TTC549 (cell line): Measurements from ENCODE around the gene NIBAN1.

ENCODE experiments used
- FAIRE-seq: peaks from 2 replicates; lab custom pipeline; 2012; peaks lifted over from hg19 to GRCh38; lab: Jason Lieb, UNC

NIBAN1 gene

DNA sequence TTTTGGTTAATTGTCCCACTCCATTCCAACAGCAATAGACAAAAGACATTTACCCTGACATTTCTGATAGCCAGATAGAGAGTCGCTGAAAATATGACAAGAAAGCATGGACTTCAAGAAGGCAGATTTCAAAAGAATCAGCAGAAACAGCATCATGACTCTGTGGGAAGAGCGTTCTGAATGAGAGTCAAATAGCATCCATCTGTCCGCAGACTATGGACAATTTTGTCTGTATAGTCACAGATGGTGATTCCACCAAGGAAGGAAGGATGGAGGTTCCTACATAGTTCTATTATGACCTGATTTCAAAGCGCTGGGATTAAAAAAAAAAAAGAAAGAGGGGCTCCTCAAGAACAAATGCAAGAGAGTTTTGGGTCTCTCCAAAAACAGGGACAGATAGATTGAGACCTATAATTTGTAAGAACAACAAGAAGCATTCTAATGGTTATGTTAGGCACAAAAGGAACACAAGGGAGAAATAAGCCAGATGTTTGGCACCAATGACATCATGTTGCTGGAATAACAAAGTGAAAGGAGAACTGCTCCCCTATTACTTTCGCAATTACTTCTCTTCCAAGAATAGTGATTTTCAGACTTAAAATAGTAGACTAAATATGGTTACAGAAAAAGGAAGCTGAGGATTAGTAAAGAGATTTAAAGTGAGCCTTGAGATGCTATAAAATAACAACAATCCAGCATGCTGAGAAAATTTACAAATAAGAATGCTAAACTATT is 28.5 kb downstream of the NIBAN1 start:
- FAIRE-seq: no peak

DNA sequence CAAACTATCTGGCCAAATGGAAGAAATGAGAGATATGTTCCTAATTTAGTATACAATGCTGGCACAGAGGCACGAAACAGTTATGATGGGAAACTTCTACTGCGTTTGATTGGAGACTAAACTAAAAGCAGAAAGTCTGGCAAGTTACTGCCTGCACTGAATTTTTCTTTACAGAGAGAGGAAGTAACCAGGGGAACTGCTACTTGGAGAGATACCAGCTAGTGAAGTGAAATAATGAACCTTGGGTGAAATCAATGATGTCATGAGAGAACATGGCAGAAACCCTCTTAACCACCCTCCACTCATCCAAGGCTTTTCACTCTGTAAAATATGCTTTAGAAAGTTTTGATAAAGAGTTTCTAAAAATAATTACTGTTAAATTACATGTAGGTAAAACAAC is 29.3 kb downstream of the NIBAN1 start:
- FAIRE-seq: no peak

DNA sequence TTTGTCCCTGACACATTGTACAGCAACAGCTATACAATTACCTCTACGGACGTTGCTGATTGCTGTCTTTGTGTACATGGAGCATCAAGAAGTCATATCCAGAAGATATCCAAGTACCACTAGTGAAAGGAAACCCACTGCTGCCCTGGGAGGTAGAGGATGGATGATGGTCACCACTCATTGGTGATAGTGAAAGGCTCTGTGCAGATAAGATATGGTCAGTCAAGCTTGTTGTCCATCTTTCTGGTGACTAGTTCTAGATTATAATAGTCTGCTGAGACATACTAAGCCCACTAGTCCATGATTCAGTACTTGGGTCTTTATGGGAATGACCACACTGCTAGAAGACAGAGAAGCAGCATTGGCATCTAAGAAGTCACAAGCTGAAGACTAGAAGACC is 30.3 kb downstream of the NIBAN1 start:
- no peak for FAIRE-seq

DNA sequence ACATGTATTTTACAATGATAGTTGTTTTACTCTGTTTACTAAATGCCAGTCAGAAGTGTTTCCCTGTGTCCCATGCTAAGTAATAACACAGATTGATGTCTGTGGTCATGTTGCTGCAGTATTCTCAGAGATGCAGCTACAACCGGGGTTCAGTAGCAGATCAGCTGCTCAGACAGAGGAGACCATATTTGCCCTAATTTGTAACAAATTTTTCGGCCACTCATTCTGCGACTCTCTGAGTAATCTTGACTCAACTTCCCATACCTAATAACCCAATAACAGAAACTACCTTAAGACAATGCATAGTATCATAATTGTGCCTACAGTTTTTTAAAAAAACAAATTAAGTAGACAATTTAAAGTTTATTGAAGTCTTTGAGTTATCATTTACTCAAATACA is 32.6 kb downstream of the NIBAN1 start:
- no peak for FAIRE-seq

DNA sequence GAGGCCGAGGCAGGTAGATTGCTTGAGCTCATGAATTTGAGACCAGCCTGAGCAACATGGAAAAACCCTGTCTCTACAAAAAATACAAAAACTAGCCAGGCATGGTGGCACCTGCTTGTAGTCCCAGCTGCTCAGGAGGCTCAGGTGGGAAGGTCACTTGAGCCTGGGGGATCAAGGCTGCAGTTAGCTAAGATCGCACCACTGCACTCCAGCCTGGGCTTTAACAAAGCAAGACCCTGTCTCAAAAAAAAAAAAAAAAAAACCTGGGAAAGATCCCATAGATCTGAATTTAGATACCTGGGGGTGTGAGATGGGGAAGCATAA is 32.9 kb downstream of the NIBAN1 start:
- no peak for FAIRE-seq

DNA sequence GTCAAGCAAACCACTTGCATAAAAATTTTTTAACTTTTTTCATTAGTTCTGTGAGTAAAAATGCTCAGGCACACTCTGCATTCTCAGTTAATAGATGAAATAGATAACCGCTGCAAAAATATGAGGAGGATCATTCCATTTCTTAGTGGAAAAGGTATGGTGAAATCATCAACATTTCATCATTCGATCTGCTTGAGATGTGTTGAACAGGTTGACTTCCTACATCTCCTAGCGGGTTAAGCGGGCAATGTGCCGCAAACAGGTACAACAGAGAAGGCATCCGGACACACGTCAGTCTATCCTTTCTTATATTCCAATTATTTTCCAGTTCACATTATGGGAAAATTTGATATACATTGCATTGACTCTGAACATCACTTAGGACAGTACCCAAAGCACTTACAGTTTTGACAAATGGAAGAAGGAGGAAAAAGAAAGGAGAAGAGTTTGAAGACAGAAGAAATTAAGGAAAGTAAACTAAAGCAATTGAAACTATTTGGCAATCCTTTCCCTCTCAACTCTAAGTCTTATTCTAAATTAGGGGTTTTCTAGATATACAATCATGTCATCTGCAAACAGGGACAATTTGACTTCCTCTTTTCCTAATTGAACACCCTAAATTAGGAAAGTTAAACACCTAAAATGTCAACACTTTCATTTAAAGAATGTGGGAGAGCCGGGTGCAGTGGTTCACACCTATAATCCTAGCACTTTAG is 33.5 kb downstream of the NIBAN1 start:
- FAIRE-seq: no peak

DNA sequence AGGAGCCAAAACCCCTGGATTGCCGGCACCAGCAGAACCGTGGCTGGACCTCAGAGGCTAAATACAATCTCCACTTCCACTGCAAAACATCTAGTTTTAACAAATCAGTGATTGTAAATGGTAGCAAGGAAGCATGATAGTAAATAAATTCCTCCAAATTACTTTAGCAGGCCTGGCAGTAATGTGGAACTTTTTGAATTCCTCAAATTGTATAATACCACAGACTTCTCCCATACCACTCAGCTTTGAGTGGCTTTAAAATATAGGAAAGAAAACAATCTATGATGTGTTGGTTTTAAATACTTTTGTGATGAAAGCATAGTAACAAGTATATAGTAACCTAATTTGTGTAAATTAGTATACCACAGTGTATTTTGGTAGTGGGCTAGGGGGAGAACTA is 34.1 kb downstream of the NIBAN1 start:
- no peak for FAIRE-seq

DNA sequence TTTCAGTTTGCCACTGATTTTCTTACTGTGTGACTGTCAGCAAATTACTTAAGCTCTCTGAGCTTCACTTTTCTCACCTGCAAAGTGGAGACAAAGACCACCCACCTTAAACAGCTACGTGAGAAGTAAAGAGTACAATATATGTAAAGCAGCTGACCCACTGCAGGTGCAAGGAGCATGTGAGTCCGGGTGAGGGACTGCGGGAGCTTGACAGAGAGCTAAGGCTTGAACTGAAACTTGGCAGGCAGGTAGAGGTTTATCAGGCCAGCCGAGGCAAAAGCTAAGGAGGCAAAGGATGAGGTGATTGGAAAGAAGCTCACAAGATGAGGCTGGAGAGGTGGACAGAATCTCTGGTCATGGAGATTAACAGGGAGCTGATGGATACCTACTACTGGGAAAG is 36.6 kb downstream of the NIBAN1 start:
- FAIRE-seq: no peak

DNA sequence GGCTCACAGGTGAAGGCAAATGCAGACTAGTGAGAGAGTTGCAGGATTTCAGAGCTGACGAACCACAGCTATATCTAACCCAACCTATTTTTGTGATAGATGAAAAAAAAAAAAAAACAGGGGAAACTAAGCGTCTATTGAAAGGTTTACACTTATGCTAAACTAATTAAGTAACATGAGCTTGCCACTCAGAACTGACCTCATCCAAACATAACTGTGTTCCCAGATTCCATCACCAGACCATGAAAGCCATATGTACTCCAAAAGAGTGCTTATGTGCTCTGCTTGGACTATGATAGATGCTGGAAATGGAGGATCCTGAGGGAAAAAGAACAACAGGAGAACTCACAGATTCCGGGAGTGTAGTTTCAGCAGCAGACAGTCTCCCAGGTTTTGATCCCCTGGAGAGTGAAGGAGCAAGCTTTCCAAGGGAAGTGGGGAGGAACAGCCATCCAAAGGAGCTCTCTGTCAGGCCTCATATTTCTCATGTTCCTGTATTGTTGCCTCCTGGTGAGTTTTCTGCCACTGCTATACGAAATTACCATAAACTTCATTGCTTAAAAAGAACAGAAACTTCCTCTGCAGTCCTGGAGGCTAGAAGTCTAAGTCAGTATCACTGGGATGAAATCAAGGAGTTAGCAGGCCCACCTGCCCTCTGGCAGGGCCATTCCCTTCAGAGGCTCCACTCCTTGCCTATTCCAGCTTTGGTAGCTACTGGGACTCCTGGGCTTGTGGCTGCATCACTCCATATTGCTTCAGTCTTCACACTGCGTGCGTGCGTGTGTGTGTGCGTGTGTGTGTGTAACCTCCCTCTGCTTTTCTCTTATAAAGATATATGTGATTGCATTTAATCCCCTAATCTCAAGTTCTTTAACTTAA is 38.1 kb downstream of the NIBAN1 start:
- FAIRE-seq: no peak

DNA sequence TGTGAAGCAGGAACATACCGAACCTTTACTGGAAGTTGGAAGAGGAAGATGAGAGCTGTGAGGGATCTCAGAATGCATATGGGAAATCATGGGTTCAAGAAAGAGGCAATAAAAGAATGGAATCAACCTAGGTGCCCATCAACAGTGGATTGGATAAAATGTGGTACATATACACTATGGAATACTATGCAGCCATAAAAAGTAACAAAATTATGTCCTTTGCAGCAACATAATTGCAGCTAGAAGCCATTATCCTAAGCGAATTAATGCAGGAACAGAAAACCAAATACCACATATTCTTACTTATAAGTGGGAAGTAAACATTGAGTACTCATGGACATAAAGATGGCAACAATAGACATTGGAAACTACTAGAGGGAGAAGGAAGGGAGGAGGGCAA is 40.4 kb downstream of the NIBAN1 start:
- no peak for FAIRE-seq

DNA sequence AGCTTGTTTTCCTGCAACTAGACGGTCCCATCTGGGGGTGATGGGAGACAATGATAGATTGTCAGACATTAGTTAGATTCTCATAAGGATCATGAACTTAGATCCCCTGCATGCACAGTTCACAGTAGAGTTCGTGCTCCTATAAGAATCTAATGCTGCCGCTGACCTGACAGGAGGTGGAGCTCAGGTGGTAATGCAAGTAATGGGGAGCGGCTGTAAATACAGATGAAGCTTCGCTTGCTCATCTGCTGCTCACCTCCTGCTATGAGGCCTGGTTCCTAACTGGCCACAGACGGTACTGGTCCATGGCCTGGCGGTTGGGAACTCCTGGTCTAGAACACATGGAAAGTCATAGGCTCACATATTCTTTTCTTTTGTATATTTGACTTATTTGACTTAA is 42.0 kb downstream of the NIBAN1 start:
- FAIRE-seq: no peak

DNA sequence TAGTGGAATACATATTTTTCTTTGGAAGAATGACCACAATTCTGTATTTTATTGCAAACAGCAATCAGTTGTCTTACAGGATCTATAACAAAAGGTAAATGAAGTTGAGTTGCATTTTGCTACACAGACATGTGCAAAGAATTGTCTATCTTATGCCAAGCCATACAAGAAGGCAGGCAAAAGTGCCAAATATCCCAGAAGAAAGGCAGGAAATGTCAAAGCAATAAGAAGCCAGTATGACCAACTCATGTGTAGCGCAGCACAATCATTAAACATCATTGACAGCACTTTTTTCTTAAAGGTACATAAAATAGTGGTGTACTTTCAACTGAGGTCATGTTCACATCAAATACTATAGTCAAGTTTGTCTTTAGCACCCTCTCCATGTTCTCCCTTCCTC is 42.7 kb downstream of the NIBAN1 start:
- FAIRE-seq: no peak

DNA sequence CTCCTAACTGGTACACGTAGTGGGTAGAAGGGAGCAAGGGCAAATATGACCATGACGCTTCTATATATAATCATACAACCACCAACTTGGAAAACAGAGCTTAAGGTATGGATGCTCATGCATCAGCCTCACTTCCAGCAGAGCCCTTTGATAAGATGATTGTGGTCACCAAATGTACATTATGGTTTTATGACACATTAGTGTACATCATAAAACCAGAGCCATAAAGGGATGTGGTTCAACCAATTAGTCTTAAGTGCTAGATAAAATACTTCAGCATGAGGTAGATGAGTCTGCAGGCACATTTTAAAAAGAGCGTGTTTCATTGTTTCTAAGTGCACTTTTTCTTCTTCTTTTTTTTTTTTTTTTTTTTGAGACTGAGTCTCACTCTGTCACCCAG is 43.7 kb downstream of the NIBAN1 start:
- no peak for FAIRE-seq

DNA sequence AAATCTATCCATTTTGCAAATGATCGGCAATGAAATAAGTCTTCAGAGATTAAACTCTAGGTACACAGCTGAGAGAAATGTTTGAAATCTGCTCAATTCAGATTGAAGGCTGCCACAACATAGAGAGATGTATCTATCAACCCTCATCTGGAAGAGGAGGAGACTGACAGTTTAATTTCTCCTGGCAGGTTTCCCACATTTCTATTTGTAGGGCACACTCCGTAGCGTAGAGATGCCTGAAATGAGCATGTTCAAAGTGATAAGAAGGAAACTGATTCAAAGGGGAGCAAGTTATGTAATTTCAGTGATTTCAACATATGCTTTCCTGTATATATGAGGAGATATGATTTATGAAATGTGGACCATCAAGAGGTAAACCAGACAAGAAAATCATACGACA is 44.1 kb downstream of the NIBAN1 start:
- no peak for FAIRE-seq

DNA sequence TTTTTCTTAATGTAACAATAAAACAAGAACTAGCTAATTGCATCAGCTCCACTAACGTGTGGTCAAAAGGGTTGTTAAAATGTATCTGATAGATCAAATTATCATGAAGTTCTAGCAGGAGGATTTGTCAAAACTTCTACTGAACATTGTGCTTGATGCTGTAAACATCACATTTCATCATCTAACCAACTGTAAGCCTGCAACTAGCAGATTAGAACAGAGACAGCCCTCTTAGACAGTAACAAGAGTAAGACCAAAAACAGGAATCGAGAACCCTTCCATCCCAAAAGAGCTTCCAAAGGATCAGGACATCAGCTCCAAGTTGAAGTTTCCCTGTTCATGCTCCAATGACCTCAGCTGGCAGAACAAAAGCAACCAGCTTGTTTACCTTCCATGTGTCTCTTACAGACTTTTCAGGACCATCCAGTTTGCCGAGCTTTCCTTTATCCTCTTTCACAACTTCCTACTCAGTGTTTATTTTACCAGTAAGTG is 44.6 kb downstream of the NIBAN1 start:
- no peak for FAIRE-seq

DNA sequence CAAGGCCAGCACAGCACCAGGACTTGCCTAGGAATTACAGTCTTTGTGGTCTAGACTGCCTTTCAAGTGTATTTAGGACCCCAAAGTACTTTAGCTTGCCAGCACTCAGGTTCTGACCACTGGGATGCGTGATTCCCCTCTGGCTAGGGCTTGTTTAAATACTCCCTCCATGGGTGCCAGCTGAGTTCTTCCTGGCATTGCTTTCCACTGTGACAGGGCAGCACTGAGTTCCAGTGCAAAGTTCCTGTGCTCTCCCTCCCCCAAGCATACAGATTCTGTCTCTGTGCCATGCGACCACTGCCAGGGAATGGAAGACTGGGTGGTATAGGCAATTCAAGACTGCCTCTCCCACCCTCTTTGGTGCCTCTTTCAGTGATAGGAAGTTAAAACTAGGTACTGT is 45.9 kb downstream of the NIBAN1 start:
- FAIRE-seq: no peak
